ENCODE data around the gene PRAC1.
"Not testable (repeated sequence)": the region's sequence is repeated elsewhere in the genome, so short reads cannot be mapped to it uniquely, and the experiment has no call there.

The PRAC1 gene

DNA sequence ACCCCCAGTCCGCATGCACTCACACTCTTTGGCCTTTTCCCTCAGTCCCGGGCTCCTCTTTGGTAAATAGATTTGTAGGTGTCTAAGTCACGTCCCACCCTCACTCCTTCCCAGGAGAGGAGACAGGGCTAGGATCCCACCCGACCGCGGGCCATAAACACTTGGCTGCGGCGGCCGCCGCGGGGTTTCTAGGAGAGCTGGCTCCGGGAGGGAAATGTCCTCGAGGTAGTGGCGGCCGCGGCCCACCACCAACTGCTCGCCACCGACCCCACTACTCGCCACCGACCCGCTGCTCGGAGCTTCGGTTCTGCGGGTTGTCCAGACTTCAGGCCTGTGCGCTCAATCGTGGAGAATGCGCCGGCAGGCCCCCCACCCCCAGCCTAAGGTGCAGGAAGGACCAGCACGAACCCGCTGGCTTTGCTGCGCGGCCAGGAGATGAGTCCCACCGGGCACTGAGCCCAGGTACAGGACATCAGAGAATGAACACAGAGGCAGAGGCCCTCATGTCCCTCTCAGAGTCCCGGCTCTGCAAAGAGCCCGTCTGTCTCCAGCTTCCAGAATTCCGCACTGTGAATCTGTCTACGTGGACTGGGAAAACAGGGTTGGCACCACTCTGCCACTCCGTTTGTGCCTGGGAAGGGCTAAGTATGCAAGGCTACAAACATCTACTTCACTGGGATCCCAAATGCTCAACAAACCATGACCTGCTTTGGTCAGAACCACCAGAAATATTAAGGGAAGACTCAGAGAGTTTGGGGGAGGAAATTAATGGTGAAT is 3.2 kb upstream of the PRAC1 start:
- DNase-seq = no peak

DNA sequence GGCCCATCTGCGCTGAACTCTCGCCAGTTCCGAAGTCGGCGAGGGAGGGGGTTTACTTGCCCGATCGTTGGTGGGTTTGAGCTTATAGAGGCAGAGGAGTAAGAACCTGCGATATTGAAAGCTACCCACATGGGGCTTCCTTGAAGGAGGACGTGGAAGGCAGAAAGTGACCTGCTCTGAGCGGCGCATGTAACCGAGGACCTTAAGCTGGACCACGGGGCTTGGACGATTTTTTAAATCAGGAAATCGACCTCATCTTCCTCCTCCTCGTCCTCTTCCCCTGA is 2.6 kb upstream of the PRAC1 start:
- DNase-seq = no peak

DNA sequence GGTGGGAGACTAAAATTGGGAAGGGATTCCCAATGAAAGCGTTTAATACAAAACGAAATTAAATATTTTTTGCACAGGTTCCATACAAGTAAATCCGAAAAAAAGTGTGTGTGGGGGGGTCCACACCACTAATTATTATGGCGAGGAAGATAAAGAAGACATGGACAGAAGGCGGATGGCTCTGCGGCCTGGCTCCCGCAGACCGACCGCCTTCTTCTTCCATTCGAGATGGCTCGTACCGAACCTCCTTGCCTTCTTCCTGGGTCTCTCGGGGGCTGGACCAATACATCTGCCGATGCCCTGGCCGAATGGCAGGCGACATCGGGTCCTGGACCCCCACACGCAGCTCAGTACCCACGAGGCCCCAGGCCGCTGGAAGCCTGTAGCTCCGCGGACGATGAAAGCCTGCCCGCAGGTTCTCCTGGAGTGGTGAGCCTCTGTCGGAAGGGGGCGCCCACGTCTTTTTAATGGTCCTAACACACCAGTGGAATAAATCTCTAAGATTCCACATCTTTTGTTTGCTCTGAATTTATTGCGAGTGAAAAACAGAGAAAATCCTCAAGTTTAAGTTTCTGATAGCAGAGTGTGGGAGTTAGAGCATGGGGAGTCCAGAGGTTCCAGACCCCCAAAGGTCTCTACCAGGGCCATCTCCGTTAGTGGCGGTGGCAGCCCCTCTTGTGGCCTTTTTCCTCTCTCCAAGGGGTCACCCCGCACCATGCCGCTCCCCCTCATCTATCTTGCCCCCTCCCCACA is 2.1 kb upstream of the PRAC1 start:
- DNase-seq = peak; percentile 58

DNA sequence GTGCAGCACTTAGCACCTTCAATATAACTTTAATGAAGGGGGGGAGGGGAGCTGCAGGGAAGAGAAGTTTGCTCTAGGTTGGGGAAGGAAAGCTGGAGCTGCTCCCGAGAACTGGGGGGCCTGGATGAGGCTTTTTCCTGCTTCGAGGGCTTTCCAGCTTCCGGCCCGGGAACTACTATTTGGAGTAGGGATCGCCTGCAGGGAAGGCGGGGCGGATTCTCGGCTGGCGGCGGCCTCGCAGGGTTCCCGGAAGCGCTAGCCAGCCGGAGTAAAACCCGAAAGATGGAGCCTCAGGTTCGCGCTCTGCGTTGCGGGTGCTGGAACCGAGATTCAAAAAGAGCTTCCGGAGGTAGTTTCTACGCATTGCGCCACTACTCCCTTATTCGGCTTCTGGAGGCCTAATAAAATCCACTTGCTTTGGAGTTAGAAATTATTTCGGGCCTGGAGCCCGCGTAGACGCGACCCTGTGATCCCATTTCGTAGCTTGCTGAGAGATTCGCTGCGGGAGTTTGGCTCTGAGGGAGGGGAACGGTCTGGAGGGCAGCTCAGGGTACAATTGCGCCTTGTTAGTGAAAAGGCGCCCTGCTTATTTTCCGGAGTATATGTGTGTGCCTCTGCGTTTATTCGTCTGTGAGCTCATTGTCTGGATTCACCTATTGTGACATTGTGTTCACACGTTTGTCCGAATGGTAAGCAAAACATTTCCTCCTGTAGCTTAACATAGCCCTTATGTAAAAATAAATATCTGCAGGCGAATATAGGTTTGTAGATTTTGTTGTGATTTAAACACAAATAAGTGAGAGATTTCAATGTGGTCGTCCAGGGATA is 1.3 kb upstream of the PRAC1 start:
- DNase-seq = no peak

DNA sequence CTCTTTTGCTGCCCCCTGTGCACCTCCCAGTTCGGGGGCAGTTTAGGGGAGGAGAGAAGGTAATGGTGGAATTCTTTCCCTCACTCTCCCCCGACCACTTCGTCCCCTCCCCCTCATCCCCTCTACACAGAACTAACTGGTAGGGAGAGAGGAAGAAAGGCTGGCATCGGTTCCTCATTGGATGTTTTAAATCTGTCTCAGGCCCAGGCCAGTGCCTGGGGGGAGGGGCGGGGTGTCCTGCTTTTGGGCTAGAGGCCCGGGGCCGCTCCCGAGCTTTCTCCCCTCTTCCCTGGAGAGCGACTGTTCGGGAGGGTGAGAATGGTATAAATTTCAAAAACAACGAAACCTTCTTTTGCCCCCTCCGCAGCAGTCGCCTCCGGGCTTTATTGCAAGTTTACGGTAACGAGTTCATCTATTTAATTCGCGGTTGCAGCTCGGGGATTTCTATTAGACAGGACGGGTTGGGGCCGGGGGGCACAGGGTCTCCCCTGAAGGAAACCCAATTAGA is 651 bp upstream of the PRAC1 start, which contains the start of gene PRAC2:
Gene PRAC2, plus strand, starts transcription at position 271 of the 508 bp plus-strand sequence. CDS start 1,226 bp downstream, outside the sequence.
- no peak for DNase-seq

DNA sequence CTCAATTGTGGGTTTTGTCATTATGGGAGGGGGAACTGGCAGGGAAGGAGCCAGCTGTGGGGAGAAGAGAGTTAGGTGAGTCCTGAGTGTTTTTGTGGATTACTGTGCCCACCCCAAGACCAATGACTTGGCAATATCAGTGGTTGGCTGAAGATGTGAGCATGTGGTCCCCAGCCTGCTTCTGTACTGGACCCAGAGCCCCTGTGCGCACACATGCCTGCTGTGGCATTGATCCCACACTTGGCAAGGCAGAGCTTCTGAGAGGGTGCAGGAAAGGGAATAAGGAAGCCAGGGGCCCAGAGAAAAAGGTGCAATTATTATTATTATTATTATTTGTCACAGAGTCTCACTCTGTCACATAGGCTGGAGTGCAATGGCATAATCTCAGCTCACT is 1.3 kb downstream of the PRAC1 start:
- DNase-seq = no peak

DNA sequence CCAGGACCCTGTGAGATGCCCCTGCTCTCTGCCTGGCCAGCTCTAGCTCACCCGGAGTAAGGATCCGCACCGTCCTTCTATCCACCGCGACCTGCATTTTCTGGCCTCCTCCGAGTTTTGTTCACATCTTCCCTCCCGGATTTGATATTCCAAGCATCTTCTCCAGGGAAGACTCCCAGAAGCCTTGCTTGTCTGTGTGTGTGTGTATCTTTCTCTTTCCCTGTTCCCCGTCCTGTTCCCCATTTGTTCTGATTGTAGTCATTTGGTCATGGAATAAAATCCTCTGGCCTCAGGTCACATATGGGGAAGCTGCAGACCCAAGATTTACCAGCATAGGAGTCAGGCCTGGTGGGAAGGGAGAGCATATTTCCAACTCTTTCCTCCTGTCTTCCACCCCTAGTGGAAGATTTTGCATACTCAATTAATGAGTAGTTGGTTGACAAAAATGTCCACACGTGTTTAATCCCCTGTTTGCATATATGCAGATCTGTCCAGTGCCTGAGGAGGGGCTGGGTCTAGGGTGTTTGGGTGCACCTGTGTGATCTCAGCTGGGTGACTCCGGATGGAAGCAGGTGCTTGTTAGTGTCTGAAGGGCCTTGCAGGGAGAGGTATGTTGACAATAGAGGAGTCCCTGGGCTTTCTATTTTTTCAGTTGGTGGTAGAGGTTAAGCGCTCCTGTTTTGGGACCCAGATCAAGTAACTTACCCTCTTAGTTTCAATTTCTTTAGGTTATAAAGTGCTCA is 1.9 kb downstream of the PRAC1 start:
- DNase-seq = no peak

DNA sequence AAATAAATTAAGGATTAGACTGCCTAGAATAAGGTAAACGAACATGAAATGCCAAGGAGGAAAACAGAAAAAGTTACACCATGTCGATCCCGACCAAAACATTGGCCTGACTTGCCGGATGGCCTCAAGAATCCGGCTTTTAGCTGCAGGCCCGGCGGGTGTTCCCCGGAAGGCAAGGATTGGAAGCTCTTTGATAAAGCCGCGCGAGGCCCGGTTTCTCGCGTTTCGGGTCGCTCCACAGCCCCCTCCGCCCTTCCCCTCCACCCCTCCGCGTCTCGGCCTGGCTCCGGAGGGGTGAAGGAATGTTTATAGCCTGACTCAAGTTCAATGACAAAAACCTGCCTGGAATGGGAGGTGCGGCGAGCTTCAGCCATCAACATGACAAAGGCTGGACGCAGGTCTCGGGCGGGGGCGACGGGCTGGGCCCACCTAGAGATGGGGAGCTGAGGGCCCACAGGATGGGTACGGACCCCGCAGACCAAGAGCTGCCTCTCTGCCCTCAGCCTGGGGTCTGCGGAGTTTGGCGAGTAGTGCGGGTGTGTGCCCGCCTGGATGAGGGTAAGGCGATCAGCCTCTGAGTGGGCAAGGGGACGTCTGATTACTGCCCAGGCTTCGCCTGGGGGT is 2.6 kb downstream of the PRAC1 start:
- no peak for DNase-seq

DNA sequence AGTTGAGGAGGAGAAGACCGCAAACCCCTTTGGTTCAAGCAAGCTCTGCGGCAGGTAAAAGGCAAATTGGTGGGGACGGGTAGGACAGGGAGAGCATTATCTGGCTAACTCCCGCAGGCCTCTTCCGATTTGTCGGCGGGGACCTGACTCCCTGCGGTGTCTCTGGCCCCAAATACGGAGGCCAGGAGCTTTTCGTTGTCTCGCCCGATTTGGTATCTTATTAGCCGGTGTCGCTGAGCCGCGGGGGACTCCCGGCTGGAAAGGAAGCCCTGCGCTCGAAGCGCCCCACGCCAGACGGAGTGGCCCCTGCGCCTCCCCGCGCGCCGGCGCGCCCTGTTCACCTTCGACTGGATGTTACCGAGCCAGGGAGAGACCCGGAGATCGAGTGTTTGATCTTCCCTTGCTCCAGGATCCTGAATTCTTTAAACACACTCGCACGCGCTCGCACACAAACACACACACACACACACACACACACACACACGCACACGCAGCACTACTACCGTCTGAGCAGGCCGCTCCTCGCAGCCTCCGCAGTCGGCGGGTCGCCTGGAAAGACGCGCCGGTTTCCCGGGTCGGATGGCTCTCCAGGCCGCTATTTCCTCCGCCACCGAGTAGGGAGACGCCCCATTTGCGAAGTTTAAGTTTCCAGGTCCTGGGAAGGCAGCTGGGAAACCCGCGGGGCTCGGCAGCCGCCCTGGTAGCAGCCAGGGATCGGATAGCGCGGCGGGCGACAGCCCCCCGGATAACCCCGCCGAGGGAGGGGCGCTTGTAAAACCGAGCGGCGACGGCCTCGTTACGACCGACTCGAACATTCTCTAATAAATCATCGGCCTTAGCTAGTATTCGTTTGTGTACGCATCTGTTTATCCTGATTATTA is 3.3 kb downstream of the PRAC1 start:
- no peak for DNase-seq

DNA sequence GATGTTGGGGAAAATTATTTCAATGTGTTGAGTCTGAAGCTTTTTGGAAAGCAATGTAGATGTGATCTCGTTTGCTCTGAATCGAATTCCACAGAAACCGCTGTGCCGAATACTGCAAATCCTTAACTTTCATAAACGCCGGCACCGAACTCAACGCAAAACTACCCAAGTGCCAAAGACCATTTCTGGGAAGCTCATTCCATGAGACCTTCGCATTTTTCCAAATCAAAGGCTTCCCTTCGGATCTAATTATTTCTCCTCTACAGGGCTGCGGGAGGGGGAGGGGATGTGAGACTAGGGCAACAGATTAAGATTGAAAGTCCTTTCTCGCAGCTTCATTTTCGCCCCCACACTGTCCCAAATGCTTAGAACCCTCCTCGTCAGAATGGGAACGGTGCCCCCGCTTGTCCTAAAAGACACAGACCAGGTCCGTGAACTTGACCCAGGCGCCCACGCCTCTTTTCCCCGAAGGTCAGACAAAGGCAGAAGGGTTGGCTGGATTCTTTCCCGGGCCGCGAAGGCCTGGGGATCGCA is 4.0 kb downstream of the PRAC1 start:
- no peak for DNase-seq

DNA sequence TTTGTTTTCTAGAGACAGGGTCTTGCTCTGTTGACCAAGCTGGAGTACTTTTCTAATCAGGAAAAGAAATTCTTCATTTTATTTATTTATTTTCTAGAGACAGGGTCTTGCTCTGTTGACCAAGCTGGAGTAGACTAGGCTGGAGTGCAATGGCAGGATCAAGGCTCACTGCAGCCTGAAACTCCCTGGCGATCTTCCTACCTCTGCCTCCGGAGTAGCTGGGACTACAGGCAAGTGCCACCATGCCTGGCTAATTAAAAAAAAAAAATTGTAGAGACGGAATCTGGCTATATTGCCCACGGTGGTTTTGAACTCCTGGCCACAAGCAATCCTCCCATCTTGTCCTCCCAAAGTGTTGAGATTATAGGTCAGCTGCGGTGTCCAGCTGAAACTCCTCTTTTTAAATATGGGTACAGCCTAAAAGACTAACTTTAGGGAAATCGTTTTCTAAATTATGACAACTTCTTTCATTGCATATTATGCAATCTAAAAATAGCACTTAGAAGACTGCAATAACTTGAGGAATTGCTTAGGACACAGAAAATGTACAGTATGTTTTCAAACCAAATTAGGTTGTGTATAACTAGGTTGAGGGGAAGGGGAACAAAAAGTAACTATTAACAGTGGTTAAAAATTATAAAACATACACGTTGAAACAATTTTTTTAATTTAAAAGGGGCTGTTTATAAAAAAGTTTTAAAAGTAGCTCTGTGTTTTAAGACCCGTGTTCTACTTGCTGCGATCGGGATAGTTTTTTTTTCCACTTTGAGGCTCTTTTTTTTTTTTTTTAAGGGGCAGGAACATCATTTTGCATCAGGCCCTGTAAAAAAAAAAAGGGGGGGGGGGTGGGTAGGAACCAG is 4.7 kb downstream of the PRAC1 start:
- no peak for DNase-seq

DNA sequence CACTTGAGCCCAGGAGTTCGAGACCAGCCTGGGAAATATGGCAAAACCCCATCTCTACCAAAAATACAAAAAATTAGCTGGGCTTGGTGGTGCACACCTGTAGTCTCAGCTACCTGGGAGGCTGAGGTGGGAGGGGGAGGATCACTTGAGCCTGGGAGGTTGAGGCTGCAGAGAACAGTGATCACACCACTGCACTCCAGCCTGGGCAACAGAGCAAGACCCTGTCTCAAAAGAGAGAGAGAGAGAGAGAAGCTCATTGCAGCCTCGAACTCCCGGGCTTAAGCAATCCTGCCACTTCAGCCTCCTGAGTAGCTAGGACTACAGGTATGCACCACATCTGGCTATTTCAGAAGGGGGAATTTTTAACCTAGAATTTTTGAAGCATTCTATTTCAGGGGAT is 5.8 kb downstream of the PRAC1 start:
- DNase-seq = not testable (repeated sequence)

DNA sequence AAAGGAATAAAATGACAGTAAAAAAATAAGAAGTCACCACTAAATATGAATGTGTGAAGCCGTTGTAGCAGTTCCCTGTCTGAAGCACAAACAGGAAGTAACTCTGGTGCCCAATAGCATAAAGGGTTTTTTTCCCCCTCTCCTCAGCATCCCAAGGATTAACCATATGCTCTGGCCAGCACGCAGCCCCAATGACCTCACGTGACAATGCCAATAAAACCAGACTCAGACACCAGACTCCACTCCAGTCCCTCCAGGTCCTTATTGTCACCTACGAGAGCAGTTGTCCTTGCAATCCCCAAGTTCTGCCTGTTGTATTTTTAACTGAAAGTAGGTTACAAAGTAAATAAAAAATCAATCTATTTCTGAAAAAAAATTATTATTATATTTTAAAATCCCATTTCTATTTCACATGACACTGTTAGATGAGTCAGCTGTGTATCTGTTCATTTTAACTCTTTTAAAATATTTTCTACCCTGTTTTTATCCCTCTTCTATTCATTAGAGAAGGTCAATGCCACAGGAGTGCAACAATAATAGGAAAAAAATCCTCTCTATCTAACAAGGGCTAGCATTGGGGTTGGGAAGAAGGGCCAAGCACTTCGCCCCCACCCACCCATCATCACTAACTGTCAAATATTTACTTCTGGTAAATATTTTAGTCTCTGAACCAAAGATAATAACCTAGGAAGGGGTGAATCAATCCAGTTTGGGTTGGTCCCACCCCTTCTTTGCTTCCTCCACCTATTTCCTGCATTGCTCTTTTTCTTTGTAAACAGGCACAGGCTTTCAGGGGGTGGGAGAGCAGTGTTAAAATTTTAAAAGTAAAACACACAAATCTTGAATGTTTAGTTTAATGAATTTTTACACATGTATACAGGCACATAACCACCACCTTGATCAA is 6.6 kb downstream of the PRAC1 start:
- no peak for DNase-seq

DNA sequence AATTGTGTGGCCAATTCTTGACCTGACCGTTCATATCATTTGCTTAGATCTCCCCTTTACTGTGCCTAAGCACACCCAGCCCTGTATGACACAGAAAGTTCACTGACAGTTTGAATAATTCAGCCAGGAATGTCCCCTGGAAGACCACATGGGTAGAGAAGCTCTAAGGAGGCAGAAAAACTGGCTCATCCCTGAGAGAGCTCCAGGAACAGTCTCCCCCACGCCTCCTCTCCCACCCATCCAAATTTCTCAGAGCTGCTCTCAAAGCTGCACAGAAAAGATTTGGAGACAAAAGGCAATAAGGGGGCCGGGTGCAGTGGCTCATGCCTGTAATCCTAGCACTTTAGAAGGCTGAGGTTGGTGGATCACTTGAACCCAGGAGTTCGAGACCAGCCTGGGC is 11.2 kb downstream of the PRAC1 start:
- DNase-seq = no peak

DNA sequence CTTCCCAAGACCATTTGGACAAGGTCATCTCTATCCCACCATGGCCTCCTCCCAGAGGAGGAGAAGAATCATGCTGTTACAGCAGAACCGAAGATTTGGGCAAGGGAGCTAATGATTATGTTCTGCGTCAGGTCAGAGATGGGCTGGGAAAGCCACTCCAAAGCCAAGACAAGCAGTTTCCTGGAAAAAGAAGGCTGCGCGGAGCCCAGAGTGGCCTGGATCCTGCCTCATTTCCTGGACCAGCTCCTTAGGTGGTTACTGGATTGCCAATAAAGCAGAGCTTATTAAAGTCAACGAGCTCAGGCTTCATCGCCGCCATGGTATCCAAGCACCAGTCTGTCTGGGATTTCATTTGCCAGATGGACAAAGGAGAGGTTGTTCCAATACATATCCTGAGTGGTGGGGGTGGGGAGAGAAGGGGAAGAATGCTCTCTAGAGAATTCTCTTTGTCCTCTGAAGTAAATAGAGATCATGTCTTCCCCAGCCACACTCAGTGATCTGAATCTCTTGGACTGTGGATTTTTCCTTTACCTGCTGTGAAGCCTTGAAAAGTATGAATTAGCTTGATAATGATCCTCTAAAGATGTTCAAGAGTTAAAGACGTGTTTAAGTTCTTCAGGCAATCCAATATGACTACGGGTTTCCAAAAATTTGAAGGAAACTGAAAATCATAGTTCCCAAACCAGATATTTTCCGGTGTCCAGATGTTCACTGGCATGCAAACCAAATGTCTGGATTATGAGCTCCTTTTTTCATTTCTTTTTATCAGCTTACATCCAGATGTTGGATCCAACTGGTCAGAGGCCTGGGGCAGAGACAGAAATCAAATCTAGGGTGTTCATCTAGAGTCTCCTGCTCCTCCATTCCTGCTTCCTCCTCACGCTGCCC is 17.7 kb downstream of the PRAC1 start:
- DNase-seq = no peak

DNA sequence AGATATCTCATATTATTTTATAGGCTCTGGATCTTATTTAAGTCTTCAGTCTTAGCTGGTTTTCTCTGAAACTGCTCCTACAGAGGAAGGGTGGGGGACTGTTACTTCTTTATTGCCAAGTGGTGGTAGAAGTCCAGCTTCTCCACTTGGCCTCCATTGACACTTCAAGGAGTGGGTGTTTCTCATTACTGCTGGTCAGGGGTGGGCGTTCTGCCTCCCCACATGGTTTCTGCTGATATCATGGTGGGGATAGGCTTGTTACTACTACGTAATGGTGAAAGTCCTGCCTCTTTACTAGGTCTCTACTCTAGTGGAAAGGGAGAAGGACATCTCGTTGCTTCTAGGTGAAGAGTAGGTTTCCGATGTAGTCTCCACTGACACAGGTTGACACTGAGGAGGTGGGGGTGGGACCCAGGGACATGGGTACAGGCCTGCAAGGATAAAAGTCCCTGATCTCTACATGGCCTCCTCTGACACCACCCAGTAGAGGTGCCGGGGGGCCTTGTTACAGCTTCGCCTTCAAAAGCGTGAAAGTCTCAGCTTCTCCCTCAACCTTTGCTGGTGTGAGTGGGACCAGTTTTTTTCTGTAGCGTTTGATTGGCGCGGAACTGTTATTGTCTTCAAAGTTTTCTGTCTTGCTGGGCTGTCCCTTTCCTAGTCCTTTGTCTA is 20.3 kb downstream of the PRAC1 start:
- DNase-seq = no peak

DNA sequence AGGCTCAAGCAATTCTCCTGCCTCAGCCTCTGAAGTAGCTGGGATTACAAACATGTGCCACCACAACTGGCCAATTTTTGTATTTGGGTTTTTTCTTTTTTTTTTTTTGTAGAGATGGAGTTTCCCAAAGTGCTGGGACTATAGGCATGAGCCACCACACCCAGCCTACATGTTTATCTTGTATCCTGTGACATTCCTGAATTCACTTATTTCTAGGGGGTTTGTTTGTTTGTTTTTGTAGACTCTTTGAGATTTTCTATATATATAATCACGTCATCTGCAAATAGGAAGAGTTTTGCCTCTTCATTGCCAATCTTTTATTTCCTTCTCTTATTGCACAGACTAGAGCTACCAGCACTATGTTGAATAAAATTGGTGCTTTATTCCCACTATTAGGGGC is 29.1 kb downstream of the PRAC1 start:
- DNase-seq = no peak

All from activated CD4-positive, alpha-beta T cell treated with anti-CD3 and anti-CD28 coated beads for 1 hour (primary cell).